NCI-H2196 (cell line): Measurements from ENCODE around the gene WFDC1.

ENCODE experiments used
- DNase-seq: peaks from one replicate; lab custom pipeline; 2025; ENCODE audit not compliant: unreplicated experiment; lab: John Stamatoyannopoulos, UW

Gene WFDC1

DNA sequence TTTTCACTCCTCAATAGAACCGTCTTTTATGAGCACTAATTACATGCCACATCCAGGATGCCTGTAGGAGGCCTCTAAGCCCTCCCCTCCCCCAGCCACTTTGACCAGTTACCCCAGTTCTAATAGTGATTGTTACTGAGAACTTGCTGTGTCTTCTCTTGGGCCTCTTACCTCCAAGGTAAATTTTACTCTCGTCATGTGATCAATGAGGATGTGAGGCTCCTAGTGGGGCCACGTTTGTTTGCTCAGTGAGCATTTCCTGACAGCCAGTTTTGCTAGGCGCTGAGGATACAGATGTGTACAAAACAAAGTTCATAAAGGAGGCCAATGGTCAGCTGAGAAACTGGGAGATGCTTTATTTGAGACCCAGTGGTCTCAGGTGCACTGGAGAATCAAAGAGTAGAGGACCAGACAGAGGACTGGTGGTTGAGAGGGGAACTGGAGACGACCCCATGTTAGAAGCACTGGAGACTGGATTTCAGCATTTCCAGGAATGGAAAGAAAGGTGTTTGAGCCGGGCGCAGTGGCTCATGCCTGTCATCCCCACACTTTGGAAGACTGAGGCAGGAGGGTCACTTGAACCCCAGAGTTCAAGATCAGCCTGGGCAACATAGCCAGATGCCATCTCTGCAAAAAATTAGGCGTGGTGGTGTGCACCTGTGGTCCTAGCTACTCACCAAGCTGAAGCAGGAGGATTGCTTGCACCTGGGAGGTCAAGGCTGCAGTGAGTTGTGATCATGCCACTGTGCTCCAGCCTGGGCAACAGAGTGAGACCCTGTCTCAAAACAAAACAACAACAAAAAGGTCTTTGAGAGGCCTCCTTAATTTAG, 76.3 kb downstream of the WFDC1 start:
- DNase-seq, result no peak

- no peak for DNase-seq
Measured at GRCh38 chr16:84371553-84371865, 76.8 kb downstream of the WFDC1 start.

DNA sequence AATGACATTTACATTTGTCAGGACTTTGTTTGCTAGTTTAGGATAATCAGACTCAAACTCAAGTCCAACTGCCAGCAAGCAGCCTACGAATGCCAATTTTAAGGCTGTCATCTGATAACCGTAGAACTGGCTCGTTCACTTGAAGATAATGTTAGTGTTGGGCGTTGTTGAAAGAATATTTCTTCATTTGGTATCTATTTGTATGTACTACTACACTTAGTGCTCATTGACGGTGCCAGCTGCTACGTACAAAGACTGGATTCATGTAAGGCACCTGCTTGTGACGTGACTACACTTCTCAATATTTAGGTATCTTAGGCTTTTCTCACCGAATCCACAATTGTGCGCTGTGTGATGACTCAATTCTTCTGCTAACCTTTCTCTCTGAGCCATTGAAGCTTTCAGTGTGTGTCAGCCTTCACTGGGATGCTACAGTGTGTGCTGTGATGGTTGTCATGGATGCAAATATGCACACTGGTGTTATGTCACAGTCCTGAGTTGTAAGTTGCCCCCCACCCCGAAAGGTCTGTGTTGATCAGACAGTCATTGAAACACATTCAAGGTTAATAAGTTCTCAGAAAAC, 79.3 kb downstream of the WFDC1 start:
- no peak for DNase-seq

- no peak for DNase-seq
Measured at GRCh38 chr16:84378099-84378498, 83.4 kb downstream of the WFDC1 start.

DNA sequence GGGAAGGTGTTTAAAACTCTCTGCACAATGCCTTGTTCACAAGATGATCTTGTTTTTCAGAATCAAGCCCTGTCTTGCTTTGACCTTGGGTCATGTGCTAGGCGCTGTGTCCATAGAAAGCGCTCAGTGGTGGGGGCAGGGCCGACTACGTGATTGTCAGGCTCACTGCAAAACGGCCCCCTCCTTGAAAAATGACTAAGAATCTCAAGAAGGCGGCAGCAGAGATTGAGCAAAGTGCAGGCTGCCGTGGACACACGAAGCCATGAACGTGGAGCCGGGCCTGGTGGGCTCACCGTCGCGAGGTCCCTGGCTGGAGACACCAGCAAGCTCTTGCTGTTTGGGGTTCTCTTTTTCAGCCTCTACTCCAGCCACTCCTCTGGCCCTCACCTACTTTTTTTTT, 83.9 kb downstream of the WFDC1 start:
- DNase-seq, result no peak

DNA sequence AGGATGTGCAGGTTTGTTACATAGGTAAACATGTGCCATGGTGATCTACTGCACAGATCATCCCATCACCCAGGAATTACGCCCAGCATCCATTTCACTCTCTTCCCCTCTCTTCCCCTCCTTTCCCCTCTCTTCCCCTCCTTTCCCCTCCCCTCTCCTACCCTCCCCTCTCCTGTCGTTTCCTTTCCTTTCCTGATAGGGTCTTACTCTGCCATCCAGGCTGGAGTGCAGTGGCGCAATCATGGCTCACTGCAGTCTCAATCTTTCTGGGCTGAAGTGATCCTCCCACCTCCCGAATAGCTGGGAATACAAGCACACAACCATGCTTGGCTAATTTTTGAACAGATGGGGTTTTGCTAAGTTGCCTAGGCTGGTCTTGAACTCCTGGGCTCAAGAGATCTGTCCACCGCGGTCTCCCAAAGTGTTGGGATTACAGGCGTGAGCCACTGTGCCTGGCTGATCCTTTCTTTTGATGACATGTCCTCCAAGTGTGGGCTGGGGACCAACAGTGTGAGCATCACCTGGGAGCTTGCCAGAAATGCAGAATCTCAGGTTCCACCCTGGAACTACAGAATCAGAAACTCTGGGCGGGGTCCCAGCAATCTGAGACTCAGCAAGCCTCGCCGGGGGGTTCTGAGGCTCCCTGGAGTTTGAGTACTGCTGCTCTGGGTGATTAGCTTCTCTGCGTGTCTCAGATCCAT, 84.5 kb downstream of the WFDC1 start:
- no peak for DNase-seq
